Measurements from ENCODE around the gene DUOX1.

DUOX1 gene

GRCh38 chr15:45139770-45140169, 10.0 kb downstream of the DUOX1 start:
- no peak for ATAC-seq (ENCODE audit: low read depth)
- TF ChIP-seq, protein P1, sequence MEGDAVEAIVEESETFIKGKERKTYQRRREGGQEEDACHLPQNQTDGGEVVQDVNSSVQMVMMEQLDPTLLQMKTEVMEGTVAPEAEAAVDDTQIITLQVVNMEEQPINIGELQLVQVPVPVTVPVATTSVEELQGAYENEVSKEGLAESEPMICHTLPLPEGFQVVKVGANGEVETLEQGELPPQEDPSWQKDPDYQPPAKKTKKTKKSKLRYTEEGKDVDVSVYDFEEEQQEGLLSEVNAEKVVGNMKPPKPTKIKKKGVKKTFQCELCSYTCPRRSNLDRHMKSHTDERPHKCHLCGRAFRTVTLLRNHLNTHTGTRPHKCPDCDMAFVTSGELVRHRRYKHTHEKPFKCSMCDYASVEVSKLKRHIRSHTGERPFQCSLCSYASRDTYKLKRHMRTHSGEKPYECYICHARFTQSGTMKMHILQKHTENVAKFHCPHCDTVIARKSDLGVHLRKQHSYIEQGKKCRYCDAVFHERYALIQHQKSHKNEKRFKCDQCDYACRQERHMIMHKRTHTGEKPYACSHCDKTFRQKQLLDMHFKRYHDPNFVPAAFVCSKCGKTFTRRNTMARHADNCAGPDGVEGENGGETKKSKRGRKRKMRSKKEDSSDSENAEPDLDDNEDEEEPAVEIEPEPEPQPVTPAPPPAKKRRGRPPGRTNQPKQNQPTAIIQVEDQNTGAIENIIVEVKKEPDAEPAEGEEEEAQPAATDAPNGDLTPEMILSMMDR (IDR thresholded peaks at IDR 0.05; ENCODE audit: poor library complexity, severe bottlenecking) = no peak
- peaks cover 36% of the 10 kb centered on the region for H3K36me3 ChIP-seq (ENCODE audit: low read depth)
- H3K27me3 ChIP-seq (ENCODE audit: insufficient read depth, poor library complexity, severe bottlenecking) = no peaks in the 10 kb centered on the region
- no peak for DNase-seq (ENCODE audit: low spot score)
- H3K4me3 ChIP-seq (ENCODE audit: severe bottlenecking) = no peak overlapping the region
- H3K27ac ChIP-seq (ENCODE audit: poor library complexity, severe bottlenecking) = no peak overlapping the region
- H3K4me1 ChIP-seq (ENCODE audit: insufficient read depth, poor library complexity, severe bottlenecking) = no peaks in the 10 kb centered on the region
- H3K9me3 ChIP-seq (ENCODE audit: severe bottlenecking) = no peaks in the 10 kb centered on the region

DNA sequence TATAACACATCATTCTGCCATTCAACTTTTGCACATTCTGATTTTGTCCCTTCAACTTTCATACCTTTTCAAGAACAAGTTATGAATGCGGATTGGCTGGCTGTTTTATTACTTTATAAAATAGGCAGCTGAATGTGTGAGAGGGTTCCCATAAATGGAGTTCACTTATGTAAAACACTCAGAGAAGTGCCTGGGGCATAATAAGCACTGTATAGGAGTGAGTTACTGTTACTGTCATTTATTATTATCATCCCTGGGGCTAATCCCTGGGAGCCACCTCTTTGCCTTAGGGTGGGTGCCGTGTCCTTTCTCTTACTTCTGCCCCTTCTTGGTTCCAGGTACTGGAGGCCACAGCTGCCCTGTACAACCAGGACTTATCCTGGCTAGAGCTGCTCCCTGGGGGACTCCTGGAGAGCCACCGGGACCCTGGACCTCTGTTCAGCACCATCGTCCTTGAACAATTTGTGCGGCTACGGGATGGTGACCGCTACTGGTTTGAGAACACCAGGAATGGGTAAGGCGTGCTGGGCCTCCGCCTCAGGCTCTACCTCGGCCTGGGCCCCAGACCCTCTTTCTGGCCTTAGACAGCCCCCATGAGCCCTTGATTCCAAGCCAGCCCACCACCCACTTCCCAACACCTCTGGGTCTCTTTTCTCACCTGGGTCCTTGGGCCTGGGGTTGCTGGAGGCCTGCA, 10.9 kb downstream of the DUOX1 start:
- no peaks in the 10 kb centered on the region for H3K9me3 ChIP-seq (ENCODE audit: severe bottlenecking)
- H3K27ac ChIP-seq (ENCODE audit: poor library complexity, severe bottlenecking) = no peak overlapping the region
- no peaks in the 10 kb centered on the region for H3K4me1 ChIP-seq (ENCODE audit: insufficient read depth, poor library complexity, severe bottlenecking)
- H3K27me3 ChIP-seq (ENCODE audit: insufficient read depth, poor library complexity, severe bottlenecking) = no peaks in the 10 kb centered on the region
- TF ChIP-seq, protein P1 (IDR thresholded peaks at IDR 0.05; ENCODE audit: poor library complexity, severe bottlenecking) = no peak
- ATAC-seq (ENCODE audit: low read depth) (no peak), DNase-seq (ENCODE audit: low spot score) (peak; percentile 62)
- no peak overlapping the region for H3K4me3 ChIP-seq (ENCODE audit: severe bottlenecking)
- H3K36me3 ChIP-seq (ENCODE audit: low read depth) = peaks cover 36% of the 10 kb centered on the region

- ATAC-seq (ENCODE audit: low read depth) (no peak), DNase-seq (ENCODE audit: low spot score) (no peak)
- TF ChIP-seq, protein P1 (IDR thresholded peaks at IDR 0.05; ENCODE audit: poor library complexity, severe bottlenecking) = no peak
- Histone ChIP-seq H3K9me3 (ENCODE audit: severe bottlenecking) (no peaks in the 10 kb centered on the region), H3K27ac (ENCODE audit: poor library complexity, severe bottlenecking) (no peak overlapping the region), H3K4me3 (ENCODE audit: severe bottlenecking) (no peak overlapping the region), H3K4me1 (ENCODE audit: insufficient read depth, poor library complexity, severe bottlenecking) (no peaks in the 10 kb centered on the region), H3K27me3 (ENCODE audit: insufficient read depth, poor library complexity, severe bottlenecking) (no peaks in the 10 kb centered on the region), H3K36me3 (ENCODE audit: low read depth) (peaks cover 34% of the 10 kb centered on the region)
Measured at GRCh38 chr15:45141386-45141785, 11.6 kb downstream of the DUOX1 start.

GRCh38 chr15:45143056-45143455, 13.3 kb downstream of the DUOX1 start:
- Histone ChIP-seq H3K4me1 (ENCODE audit: insufficient read depth, poor library complexity, severe bottlenecking) (peaks cover 2% of the 10 kb centered on the region), H3K4me3 (ENCODE audit: severe bottlenecking) (no peak overlapping the region), H3K27me3 (ENCODE audit: insufficient read depth, poor library complexity, severe bottlenecking) (no peaks in the 10 kb centered on the region), H3K9me3 (ENCODE audit: severe bottlenecking) (no peaks in the 10 kb centered on the region), H3K36me3 (ENCODE audit: low read depth) (peaks cover 24% of the 10 kb centered on the region), H3K27ac (ENCODE audit: poor library complexity, severe bottlenecking) (no peak overlapping the region)
- DNase-seq (ENCODE audit: low spot score) (peak; percentile 60), ATAC-seq (ENCODE audit: low read depth) (no peak)
- TF ChIP-seq, protein P1 (IDR thresholded peaks at IDR 0.05; ENCODE audit: poor library complexity, severe bottlenecking) = no peak

- peaks cover 19% of the 10 kb centered on the region for H3K36me3 ChIP-seq (ENCODE audit: low read depth)
- H3K4me1 ChIP-seq (ENCODE audit: insufficient read depth, poor library complexity, severe bottlenecking) = peaks cover 11% of the 10 kb centered on the region
- H3K9me3 ChIP-seq (ENCODE audit: severe bottlenecking) = no peaks in the 10 kb centered on the region
- no peak overlapping the region for H3K4me3 ChIP-seq (ENCODE audit: severe bottlenecking)
- peak; percentile 68 for DNase-seq (ENCODE audit: low spot score)
- H3K27me3 ChIP-seq (ENCODE audit: insufficient read depth, poor library complexity, severe bottlenecking) = no peaks in the 10 kb centered on the region
- no peak for ATAC-seq (ENCODE audit: low read depth)
- TF ChIP-seq, protein P1 (IDR thresholded peaks at IDR 0.05; ENCODE audit: poor library complexity, severe bottlenecking) = no peak
- H3K27ac ChIP-seq (ENCODE audit: poor library complexity, severe bottlenecking) = no peak overlapping the region
Measured at GRCh38 chr15:45143946-45144345, 14.2 kb downstream of the DUOX1 start.
